Uterine smooth muscle cell (primary cell): ENCODE results near the gene GTF3C1. TPM values are rescaled to one million over a fixed set of nuclear protein-coding genes. Genes with fewer than 3 reads are reported as not detected.

Experiments used
- total RNA-seq: library from RNA; depleted of rRNA; stranded (reverse); fragments of >200 nt; gene quantifications from 2 replicates; pipeline ENCODE4 v1.2.3, GENCODE V29; 2014

Gene GTF3C1, protein sequence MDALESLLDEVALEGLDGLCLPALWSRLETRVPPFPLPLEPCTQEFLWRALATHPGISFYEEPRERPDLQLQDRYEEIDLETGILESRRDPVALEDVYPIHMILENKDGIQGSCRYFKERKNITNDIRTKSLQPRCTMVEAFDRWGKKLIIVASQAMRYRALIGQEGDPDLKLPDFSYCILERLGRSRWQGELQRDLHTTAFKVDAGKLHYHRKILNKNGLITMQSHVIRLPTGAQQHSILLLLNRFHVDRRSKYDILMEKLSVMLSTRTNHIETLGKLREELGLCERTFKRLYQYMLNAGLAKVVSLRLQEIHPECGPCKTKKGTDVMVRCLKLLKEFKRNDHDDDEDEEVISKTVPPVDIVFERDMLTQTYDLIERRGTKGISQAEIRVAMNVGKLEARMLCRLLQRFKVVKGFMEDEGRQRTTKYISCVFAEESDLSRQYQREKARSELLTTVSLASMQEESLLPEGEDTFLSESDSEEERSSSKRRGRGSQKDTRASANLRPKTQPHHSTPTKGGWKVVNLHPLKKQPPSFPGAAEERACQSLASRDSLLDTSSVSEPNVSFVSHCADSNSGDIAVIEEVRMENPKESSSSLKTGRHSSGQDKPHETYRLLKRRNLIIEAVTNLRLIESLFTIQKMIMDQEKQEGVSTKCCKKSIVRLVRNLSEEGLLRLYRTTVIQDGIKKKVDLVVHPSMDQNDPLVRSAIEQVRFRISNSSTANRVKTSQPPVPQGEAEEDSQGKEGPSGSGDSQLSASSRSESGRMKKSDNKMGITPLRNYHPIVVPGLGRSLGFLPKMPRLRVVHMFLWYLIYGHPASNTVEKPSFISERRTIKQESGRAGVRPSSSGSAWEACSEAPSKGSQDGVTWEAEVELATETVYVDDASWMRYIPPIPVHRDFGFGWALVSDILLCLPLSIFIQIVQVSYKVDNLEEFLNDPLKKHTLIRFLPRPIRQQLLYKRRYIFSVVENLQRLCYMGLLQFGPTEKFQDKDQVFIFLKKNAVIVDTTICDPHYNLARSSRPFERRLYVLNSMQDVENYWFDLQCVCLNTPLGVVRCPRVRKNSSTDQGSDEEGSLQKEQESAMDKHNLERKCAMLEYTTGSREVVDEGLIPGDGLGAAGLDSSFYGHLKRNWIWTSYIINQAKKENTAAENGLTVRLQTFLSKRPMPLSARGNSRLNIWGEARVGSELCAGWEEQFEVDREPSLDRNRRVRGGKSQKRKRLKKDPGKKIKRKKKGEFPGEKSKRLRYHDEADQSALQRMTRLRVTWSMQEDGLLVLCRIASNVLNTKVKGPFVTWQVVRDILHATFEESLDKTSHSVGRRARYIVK (N-terminal part only)
- 88.1 and 89.4 TPM in 2 replicates for total RNA-seq

DNA sequence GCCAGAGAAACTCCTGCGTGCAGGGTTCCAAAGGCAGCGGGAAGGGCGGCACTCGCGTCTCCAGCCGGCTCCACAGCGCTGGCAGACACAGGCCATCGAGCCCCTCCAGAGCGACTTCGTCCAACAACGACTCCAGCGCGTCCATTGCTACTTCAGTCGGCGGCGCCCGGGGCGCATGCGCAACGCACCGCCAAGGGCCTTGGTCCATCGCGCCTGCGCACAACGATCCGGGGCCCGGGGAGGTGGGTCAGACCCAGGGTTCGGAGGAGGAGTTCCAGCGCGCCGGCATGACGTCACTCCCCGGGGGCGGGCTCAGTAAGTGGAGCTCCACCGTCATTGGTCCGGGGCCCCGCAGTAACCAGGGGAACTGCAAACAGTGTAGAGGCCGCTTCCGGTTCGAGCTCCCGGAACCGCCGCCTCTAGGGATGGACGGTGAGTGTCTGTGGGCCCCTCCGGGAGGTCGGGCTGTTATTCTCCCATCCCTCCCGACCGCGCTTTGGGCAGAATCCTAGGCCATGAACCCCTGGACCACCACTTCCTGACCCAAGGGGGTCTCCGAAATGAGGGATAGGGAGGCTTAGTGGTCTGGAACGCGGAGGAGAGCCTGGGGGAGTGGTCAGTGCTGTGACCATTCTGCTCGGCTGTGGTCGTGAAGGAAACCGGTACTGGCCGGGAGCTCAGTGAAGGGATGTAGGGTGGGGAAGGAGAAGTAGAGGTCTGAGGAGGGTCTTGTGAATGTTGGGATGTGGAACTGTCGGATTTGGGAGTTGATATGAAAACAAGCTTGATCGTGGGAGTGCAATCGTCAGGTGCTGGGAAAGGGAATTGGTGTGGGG is at the start of gene GTF3C1, which contains the start of gene KATNIP:
Gene GTF3C1, minus strand, starts transcription at position 168 of the 836 bp plus-strand sequence. Its CDS starts 23 bp downstream, at position 145.
Gene KATNIP, plus strand, starts transcription at position 399 of the 836 bp plus-strand sequence. Its CDS starts 27 bp downstream, at position 426.

Other genes starting within 250 kb of the GTF3C1 start
- 15.2 and 15.5 TPM in 2 replicates for gene IL4R, start 235.9 kb downstream of the GTF3C1 start, total RNA-seq
- gene IL21R, start 147.7 kb downstream of the GTF3C1 start, total RNA-seq = 5.2 and 12.2 TPM in 2 replicates
- gene KATNIP, start 231 bp upstream of the GTF3C1 start, total RNA-seq = 26.5 and 28.4 TPM in 2 replicates